ENCODE measurements around the gene ADISSP.

DNA sequence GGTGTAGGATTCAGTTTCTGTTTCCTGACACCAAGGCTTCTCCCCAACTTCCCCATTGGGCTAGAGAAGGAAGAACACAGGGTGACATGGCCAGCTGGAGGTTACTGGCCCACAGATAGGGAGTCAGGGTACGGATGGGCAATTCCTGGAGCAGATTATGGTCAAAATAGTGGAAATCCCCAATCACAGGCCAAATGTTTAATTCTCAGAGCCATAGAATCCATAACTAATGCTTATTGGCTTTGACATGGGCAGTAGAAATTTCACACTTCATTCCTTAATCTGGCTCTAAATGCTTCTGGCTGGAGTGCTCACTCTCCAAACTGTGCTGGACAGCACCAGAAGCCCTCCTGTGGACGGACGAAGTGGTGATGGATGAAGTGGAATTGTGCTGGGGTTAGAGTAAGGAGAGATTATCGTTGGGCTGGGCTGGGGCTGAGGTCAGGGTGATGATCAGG, 56.0 kb downstream of the ADISSP start:
- TF ChIP-seq, protein P1, sequence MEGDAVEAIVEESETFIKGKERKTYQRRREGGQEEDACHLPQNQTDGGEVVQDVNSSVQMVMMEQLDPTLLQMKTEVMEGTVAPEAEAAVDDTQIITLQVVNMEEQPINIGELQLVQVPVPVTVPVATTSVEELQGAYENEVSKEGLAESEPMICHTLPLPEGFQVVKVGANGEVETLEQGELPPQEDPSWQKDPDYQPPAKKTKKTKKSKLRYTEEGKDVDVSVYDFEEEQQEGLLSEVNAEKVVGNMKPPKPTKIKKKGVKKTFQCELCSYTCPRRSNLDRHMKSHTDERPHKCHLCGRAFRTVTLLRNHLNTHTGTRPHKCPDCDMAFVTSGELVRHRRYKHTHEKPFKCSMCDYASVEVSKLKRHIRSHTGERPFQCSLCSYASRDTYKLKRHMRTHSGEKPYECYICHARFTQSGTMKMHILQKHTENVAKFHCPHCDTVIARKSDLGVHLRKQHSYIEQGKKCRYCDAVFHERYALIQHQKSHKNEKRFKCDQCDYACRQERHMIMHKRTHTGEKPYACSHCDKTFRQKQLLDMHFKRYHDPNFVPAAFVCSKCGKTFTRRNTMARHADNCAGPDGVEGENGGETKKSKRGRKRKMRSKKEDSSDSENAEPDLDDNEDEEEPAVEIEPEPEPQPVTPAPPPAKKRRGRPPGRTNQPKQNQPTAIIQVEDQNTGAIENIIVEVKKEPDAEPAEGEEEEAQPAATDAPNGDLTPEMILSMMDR (IDR thresholded peaks at IDR 0.05), result no peak
- TF ChIP-seq POLR2A (IDR thresholded peaks at IDR 0.05) (no peak), EP300 (IDR thresholded peaks at IDR 0.05) (no peak)

Measured in tibial nerve (tissue), 4 donors.